HEK293 (cell line): ENCODE results near the gene FRZB.

ENCODE experiments used
- ZNF623 ChIP-seq: fragments of 450-650 bp; formaldehyde crosslinking; IDR thresholded peaks from 2 replicates; pipeline ENCODE4 v1.5.1; 2016; ENCODE audit warnings: missing biosample characterization, missing genetic modification characterization
- TF ChIP-seq, protein P1 (sequence below): fragments of 450-650 bp; formaldehyde crosslinking; IDR thresholded peaks from 2 replicates; pipeline ENCODE4 v1.5.1; 2016; ENCODE audit warnings: missing biosample characterization, missing genetic modification characterization

DNA sequence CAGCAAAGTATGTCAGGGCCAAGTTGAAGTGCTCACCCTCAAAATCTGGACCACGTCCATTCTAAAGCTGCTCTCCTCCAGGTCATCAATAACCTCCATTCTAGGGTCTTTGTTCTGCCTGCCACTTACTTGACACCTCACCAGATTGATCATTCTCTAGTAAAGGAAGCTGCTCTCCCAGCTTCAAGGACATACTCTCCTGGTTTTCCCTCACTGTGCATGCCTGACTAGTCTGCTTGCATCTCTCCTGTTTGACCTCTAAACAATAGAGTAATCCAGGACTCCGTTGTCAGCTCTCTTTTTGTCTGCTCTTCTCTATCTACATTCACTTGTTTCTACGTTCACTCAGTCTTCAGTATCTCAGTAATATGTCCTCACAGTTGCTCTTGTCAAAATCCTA, 59.1 kb downstream of the FRZB start:
- no peak for TF ChIP-seq ZNF623
- TF ChIP-seq, protein P1, sequence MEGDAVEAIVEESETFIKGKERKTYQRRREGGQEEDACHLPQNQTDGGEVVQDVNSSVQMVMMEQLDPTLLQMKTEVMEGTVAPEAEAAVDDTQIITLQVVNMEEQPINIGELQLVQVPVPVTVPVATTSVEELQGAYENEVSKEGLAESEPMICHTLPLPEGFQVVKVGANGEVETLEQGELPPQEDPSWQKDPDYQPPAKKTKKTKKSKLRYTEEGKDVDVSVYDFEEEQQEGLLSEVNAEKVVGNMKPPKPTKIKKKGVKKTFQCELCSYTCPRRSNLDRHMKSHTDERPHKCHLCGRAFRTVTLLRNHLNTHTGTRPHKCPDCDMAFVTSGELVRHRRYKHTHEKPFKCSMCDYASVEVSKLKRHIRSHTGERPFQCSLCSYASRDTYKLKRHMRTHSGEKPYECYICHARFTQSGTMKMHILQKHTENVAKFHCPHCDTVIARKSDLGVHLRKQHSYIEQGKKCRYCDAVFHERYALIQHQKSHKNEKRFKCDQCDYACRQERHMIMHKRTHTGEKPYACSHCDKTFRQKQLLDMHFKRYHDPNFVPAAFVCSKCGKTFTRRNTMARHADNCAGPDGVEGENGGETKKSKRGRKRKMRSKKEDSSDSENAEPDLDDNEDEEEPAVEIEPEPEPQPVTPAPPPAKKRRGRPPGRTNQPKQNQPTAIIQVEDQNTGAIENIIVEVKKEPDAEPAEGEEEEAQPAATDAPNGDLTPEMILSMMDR (tag by site-specific recombination): no peak
